Measurements from ENCODE around the gene FOXK2. TPM values are rescaled to one million over a fixed set of nuclear protein-coding genes. Genes with fewer than 3 reads are reported as not detected.

The FOXK2 gene
- total RNA-seq, 4 donors from 2014 or later: 70.7 to 109 (median 85.0) TPM

DNA sequence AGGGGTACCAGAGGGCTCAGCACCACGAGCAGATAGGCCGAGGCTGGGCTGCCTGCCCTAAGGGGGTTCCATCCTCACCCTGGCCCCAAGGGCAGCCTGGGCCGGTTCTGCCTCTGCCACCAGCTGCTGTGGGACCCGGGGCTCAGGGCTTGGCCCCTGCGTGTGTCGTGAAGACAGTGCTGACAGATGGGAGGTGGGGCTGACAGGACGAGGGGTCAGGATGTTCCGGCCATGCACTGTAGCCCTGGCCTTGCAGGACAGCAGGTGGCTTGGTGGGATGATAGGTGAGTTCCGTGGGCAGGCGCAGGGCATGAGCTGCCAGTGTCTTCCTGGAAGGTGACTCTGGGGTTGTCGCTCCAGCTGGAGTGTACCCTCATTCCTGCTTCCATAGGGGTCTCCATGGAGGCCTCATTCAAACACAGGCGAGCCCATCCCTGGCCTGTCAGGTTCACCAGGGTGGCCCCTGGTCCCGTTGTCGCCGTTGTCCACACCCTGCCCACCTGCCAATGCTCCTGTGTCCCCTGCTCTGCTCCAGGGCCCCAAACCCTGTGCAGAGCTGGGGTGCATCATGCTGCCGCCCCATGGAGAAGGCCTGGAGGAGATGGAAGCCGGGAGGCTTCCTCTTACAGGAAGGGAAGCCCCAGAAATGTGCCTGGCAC is 71.5 kb downstream of the FOXK2 start:
- Histone ChIP-seq H3K27ac (peak overlapping the region; percentile 87 to 92 (median 88)), H3K36me3 (peaks cover 0 to 26% of the 10 kb centered on the region in 2 donors), H3K27me3 (no peaks in the 10 kb centered on the region), H3K9me3 (no peaks in the 10 kb centered on the region), H3K4me1 (peaks cover 26 to 31% of the 10 kb centered on the region in 2 donors), H3K4me3 (no peak overlapping the region)
- ATAC-seq: no peak
- no peak for DNase-seq
- in situ Hi-C loops (cut with MboI; ENCODE audit: low sequenced_read_pairs in 4 of 4): no loop called here
- intact Hi-C loops (cut with DNase I; ENCODE audit: low total_unique reads): no loop called here
- TF ChIP-seq POLR2A (IDR thresholded peaks at IDR 0.05): no peak
- no peak for TF ChIP-seq CTCF (IDR thresholded peaks at IDR 0.05 in 4 of 5, conservative IDR thresholded peaks at IDR 0.05 in 1 of 5)

DNA sequence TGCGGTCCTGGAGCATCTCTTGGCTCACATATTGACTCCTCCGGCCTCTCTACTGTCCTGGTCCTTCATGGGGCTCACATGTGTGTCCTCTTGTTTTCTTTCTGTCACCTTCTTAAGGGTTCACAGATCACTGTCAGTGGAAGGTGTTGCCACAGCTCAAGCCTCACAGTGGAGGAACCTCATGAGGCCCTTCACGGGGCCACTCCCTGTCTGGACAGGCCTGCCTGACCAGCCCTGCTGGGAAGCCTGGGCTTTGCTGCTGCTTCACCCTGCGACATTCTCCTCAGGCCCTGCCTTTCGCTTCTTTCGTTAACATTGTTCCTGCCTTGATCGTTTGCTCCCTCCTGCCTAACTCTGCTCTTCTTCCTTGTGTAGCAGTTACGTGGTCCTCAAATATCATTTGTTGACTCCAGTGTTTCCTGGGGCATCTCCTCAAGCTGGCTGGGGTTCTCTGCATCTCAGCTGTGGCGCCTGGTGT is 72.8 kb downstream of the FOXK2 start:
- DNase-seq (peak in 1 of 2 donors; percentile 39), ATAC-seq (peak; percentile 19 to 26)
- peaks cover 26 to 31% of the 10 kb centered on the region in 2 donors for H3K4me1 ChIP-seq
- intact Hi-C loops (cut with DNase I; ENCODE audit: low total_unique reads): loop anchor here (2.0 kb wide), 1 partner anchor 64 kb away; no protein-coding TSS in a partner anchor
- H3K4me3 ChIP-seq: peak overlapping the region; percentile 42 to 72 (median 64)
- H3K27ac ChIP-seq: peak overlapping the region; percentile 87 to 92 (median 88)
- in situ Hi-C loops (cut with MboI; ENCODE audit: low sequenced_read_pairs in 4 of 4): no loop called here
- no peaks in the 10 kb centered on the region for H3K27me3 ChIP-seq
- H3K36me3 ChIP-seq: peaks cover 0 to 18% of the 10 kb centered on the region in 2 donors
- H3K9me3 ChIP-seq: no peaks in the 10 kb centered on the region
- no peak for TF ChIP-seq POLR2A (IDR thresholded peaks at IDR 0.05)

DNA sequence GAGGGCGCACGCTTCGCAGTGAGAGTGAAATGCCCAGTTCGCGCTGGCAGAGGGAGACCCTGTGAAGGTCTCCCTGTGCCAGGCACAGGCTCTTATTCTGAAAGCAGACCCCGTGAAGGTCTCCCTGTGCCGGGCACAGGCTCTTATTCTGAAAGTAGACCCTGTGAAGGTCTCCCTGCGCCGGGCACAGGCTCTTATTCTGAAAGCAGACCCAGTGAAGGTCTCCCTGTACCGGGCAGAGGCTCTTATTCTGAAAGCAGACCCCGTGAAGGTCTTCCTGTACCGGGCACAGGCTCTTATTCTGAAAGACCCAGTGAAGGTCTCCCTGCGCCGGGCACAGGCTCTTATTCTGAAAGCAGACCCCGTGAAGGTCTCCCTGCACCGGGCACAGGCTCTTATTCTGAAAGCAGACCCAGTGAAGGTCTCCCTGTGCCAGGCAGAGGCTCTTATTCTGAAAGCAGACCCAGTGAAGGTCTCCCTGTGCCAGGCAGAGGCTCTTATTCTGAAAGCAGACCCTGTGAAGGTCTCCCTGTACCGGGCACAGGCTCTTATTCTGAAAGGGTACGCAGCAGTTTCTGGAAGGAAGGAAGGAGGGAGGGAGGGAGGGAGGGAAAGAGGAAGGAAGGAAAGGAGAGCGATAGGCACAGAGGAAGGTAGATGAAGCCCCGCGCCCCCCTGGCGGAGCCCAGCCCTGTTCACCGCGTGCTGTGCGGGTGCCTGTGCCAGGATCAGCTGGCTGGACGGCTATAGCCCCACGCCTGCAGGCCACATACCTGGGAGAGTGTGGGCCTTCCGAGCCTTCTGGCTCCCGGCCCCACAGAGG is 73.4 kb downstream of the FOXK2 start:
- in situ Hi-C loops (cut with MboI; ENCODE audit: low sequenced_read_pairs in 4 of 4) (no loop called here), intact Hi-C loops (cut with DNase I; ENCODE audit: low total_unique reads) (loop anchor here (1.0 to 2.0 kb wide), 3 partner anchors 55 to 175 kb away; partner anchors contain the start of genes HEXD, OGFOD3 and WDR45B)
- Histone ChIP-seq H3K27me3 (no peaks in the 10 kb centered on the region), H3K4me1 (peaks cover 26 to 31% of the 10 kb centered on the region in 2 donors), H3K27ac (peak overlapping the region; percentile 87 to 92 (median 88)), H3K36me3 (peaks cover 0 to 11% of the 10 kb centered on the region in 2 donors), H3K9me3 (no peaks in the 10 kb centered on the region), H3K4me3 (peak overlapping the region; percentile 60 to 80 (median 70))
- peak; percentile 72 to 84 for ATAC-seq
- peak; percentile 67 to 87 for DNase-seq
- TF ChIP-seq CTCF (IDR thresholded peaks at IDR 0.05 in 4 of 5, conservative IDR thresholded peaks at IDR 0.05 in 1 of 5) (no peak), POLR2A (IDR thresholded peaks at IDR 0.05) (no peak)

GRCh38 chr17:82593590-82594087 is 74.1 kb downstream of the FOXK2 start:
- in situ Hi-C loops (cut with MboI; ENCODE audit: low sequenced_read_pairs in 4 of 4): no loop called here
- no peak for DNase-seq
- Histone ChIP-seq H3K27me3 (no peaks in the 10 kb centered on the region), H3K36me3 (peaks cover 0 to 11% of the 10 kb centered on the region in 2 donors), H3K27ac (peak overlapping the region; percentile 87 to 92 (median 88)), H3K4me1 (peaks cover 31 to 32% of the 10 kb centered on the region in 2 donors), H3K4me3 (peak overlapping the region; percentile 60 to 80 (median 70)), H3K9me3 (no peaks in the 10 kb centered on the region)
- ATAC-seq: no peak
- TF ChIP-seq POLR2A (IDR thresholded peaks at IDR 0.05): no peak
- no peak for TF ChIP-seq CTCF (IDR thresholded peaks at IDR 0.05 in 4 of 5, conservative IDR thresholded peaks at IDR 0.05 in 1 of 5)
- intact Hi-C loops (cut with DNase I; ENCODE audit: low total_unique reads): loop anchor here (1.0 to 2.0 kb wide), 3 partner anchors 55 to 175 kb away; partner anchors contain the start of genes HEXD, OGFOD3 and WDR45B

Measured in gastrocnemius medialis (tissue), 4 donors.